Hepatocyte (in vitro differentiated cells): Measurements from ENCODE around the gene MEIS2.

ENCODE experiments used
- EZH2 ChIP-seq: fragments of 200-600 bp; sonication (generic); IDR thresholded peaks from 2 replicates; pipeline ENCODE4 v1.6.1; 2016; ENCODE audit warnings: antibody characterized with exemption, mild to moderate bottlenecking, borderline replicate concordance
- EZH2phosphoT487 ChIP-seq: fragments of 200-600 bp; sonication (generic); IDR thresholded peaks from one replicate; pipeline ENCODE4 v1.6.1; 2018; ENCODE audit warnings: antibody characterized with exemption, mild to moderate bottlenecking, low read depth, moderate library complexity; ENCODE audit not compliant: unreplicated experiment, severe bottlenecking
- TF ChIP-seq, protein P1 (sequence below): fragments of 200-600 bp; sonication (generic); IDR thresholded peaks from 2 replicates; pipeline ENCODE4 v1.5.1; 2016; ENCODE audit warnings: antibody characterized with exemption, mild to moderate bottlenecking; ENCODE audit not compliant: poor library complexity

DNA sequence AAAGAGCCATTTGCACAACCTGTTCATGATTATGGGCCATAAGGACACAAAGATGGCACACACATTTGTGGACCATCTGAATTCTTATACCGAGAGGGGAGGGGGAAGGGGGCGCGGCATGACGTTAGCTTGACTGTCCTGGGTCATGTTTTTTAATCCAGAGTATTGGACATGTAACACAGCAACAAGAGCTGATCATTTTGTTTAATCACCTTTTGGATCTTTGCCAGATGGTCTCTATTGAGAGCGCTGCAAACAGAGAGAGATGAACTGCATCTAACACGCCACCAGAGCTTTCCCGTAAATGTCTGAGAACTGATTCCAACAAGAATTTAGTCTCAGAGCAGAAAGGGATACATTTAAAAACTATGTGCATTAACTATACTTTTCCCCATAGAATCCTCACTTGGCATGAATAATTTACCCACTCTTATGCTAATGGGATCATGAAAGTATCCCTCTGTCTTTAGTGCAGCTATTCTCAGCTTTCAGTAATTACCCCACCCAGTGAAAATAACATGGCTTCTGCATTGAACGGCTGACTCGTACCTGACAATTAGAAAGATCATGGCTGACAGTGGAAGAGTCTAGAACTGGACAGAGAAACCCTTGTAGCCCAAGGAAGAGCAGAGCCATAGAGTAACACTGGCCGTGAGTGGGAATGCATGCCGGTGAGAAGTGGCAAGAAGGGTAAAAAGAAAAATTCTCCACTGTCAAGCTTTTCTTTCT, 22.6 kb downstream of the MEIS2 start:
- TF ChIP-seq, protein P1, sequence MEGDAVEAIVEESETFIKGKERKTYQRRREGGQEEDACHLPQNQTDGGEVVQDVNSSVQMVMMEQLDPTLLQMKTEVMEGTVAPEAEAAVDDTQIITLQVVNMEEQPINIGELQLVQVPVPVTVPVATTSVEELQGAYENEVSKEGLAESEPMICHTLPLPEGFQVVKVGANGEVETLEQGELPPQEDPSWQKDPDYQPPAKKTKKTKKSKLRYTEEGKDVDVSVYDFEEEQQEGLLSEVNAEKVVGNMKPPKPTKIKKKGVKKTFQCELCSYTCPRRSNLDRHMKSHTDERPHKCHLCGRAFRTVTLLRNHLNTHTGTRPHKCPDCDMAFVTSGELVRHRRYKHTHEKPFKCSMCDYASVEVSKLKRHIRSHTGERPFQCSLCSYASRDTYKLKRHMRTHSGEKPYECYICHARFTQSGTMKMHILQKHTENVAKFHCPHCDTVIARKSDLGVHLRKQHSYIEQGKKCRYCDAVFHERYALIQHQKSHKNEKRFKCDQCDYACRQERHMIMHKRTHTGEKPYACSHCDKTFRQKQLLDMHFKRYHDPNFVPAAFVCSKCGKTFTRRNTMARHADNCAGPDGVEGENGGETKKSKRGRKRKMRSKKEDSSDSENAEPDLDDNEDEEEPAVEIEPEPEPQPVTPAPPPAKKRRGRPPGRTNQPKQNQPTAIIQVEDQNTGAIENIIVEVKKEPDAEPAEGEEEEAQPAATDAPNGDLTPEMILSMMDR = no peak
- TF ChIP-seq EZH2 (no peak), EZH2phosphoT487 (no peak)
